A673 (cell line): ENCODE results near the gene GADL1. TPM values are rescaled to one million over a fixed set of nuclear protein-coding genes. Genes with fewer than 3 reads are reported as not detected.
A peak's percentile ranks its signal among the peaks of the same experiment; 100 is the strongest.

Source experiments
- BruUV-seq: library from RNA; stranded (reverse); fragments of 400-500 nt; replicated peaks from 2 replicates; lab custom pipeline; 2021; lab: Mats Ljungman, UMichigan
- CTCF ChIA-PET: fragments of 300-600 bp; sonication (Branson Sonifier 250); formaldehyde crosslinking; loops from one replicate; lab custom pipeline; 2022; ENCODE audit warnings: antibody characterized with exemption; lab: Charles Lee
- POLR2A ChIA-PET: fragments of 300-600 bp; sonication (Branson Sonifier 250); formaldehyde crosslinking; loops from one replicate; lab custom pipeline; 2022; ENCODE audit warnings: antibody characterized with exemption; ENCODE audit not compliant: low non-redundant PET; lab: Charles Lee
- DNase-seq: peaks from one replicate; pipeline ENCODE4 v3.0.0-alpha.2; 2015; ENCODE audit warnings: low spot score
- H3K27ac ChIP-seq: fragments of 200-600 bp; sonication (generic); 2 replicates; pipeline ENCODE4 v1.5.1; 2016; ENCODE audit warnings: mixed run types, low read depth, mild to moderate bottlenecking, mixed read lengths, antibody characterized with exemption, low read length; ENCODE audit not compliant: poor library complexity, severe bottlenecking
- H3K27me3 ChIP-seq: fragments of 200-600 bp; sonication (generic); replicated peaks from 2 replicates; pipeline ENCODE4 v1.6.1; 2017; ENCODE audit warnings: mixed run types, low read depth, mild to moderate bottlenecking, mixed read lengths, antibody characterized with exemption, low read length; ENCODE audit not compliant: insufficient read depth, poor library complexity
- H3K36me3 ChIP-seq: fragments of 200-600 bp; sonication (generic); 2 replicates; pipeline ENCODE4 v1.6.1; 2016; ENCODE audit warnings: mixed run types, mild to moderate bottlenecking, mixed read lengths, antibody characterized with exemption, low read length; ENCODE audit not compliant: insufficient read depth, poor library complexity, severe bottlenecking
- H3K4me1 ChIP-seq: fragments of 200-600 bp; sonication (generic); 2 replicates; pipeline ENCODE4 v1.6.1; 2017; ENCODE audit warnings: mixed run types, mild to moderate bottlenecking, mixed read lengths, antibody characterized with exemption, low read length; ENCODE audit not compliant: insufficient read depth, poor library complexity, severe bottlenecking
- H3K4me3 ChIP-seq: fragments of 200-600 bp; sonication (generic); 2 replicates; pipeline ENCODE4 v1.5.1; 2016; ENCODE audit warnings: low read depth, mixed run types, mild to moderate bottlenecking, mixed read lengths, low read length; ENCODE audit not compliant: poor library complexity, severe bottlenecking
- H3K9me3 ChIP-seq: fragments of 200-600 bp; sonication (generic); 2 replicates; pipeline ENCODE4 v1.6.1; 2016; ENCODE audit warnings: mixed run types, low read depth, mild to moderate bottlenecking, mixed read lengths, antibody characterized with exemption, low read length; ENCODE audit not compliant: poor library complexity, severe bottlenecking
- EZH2 ChIP-seq: fragments of 200-600 bp; sonication (generic); IDR thresholded peaks from 2 replicates; pipeline ENCODE4 v1.6.1; 2017; ENCODE audit warnings: borderline replicate concordance, low read depth, mild to moderate bottlenecking, mixed read lengths, antibody characterized with exemption, low read length; ENCODE audit not compliant: poor library complexity, severe bottlenecking
- intact Hi-C: fragments of 100-400 bp; cut with micrococcal nuclease; formaldehyde crosslinking; loops from one replicate; pipeline ENCODE4 v1.10.0; 2022; ENCODE audit not compliant: unreplicated experiment
- total RNA-seq: library from RNA; stranded (reverse); gene quantifications from 2 replicates; pipeline ENCODE4 v1.2.3, GENCODE V29; 2021
- TF ChIP-seq, protein P1 (sequence below): fragments of 300-800, 200-600 bp; sonication (generic); conservative IDR thresholded peaks from 2 replicates; pipeline ENCODE4 v1.5.1; 2017; ENCODE audit warnings: low read depth, mild to moderate bottlenecking, antibody characterized with exemption, low read length, moderate library complexity, mixed read lengths

The GADL1 gene
- total RNA-seq, 1 experiment from 2014 or later: 13.8 TPM

GRCh38 chr3:30941342-30941741 lies 46.9 kb upstream of the GADL1 start:
- Histone ChIP-seq H3K27ac (no peak overlapping the region), H3K4me3 (no peak overlapping the region), H3K36me3 (no peaks in the 10 kb centered on the region), H3K27me3 (no peaks in the 10 kb centered on the region), H3K9me3 (no peaks in the 10 kb centered on the region), H3K4me1 (no peaks in the 10 kb centered on the region)
- TF ChIP-seq EZH2: no peak
- TF ChIP-seq, protein P1, sequence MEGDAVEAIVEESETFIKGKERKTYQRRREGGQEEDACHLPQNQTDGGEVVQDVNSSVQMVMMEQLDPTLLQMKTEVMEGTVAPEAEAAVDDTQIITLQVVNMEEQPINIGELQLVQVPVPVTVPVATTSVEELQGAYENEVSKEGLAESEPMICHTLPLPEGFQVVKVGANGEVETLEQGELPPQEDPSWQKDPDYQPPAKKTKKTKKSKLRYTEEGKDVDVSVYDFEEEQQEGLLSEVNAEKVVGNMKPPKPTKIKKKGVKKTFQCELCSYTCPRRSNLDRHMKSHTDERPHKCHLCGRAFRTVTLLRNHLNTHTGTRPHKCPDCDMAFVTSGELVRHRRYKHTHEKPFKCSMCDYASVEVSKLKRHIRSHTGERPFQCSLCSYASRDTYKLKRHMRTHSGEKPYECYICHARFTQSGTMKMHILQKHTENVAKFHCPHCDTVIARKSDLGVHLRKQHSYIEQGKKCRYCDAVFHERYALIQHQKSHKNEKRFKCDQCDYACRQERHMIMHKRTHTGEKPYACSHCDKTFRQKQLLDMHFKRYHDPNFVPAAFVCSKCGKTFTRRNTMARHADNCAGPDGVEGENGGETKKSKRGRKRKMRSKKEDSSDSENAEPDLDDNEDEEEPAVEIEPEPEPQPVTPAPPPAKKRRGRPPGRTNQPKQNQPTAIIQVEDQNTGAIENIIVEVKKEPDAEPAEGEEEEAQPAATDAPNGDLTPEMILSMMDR: no peak
- ChIA-PET CTCF (no interaction called here), POLR2A (no interaction called here)
- BruUV-seq: no TSS peak
- intact Hi-C loops: no loop called here
- DNase-seq: no peak

GRCh38 chr3:30940740-30941139 lies 46.3 kb upstream of the GADL1 start:
- H3K27ac ChIP-seq: no peak overlapping the region
- ChIA-PET CTCF (no interaction called here), POLR2A (no interaction called here)
- no peaks in the 10 kb centered on the region for H3K36me3 ChIP-seq
- H3K27me3 ChIP-seq: no peaks in the 10 kb centered on the region
- H3K9me3 ChIP-seq: no peaks in the 10 kb centered on the region
- TF ChIP-seq, protein P1: no peak
- TF ChIP-seq EZH2: no peak
- intact Hi-C loops: no loop called here
- no peaks in the 10 kb centered on the region for H3K4me1 ChIP-seq
- no peak for DNase-seq
- no peak overlapping the region for H3K4me3 ChIP-seq
- no TSS peak for BruUV-seq

DNA sequence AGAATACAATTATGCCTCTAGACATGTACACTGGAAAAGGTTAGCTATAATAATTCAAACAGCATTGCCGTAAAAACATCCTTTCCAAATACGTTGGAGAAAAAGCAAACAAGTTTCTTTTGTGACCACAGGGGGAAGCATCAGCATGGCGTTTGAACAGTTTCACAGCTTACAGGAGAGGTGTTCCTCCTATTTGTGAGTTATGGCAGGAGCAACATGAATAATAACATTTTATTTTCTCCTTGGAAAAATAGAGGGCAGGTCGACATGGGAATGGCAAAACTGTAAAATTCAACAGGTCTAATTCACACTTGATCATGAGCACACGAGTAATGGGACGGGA lies 39.7 kb upstream of the GADL1 start:
- H3K4me3 ChIP-seq: no peak overlapping the region
- no TSS peak for BruUV-seq
- no peaks in the 10 kb centered on the region for H3K36me3 ChIP-seq
- no peaks in the 10 kb centered on the region for H3K4me1 ChIP-seq
- intact Hi-C loops: no loop called here
- DNase-seq: peak; percentile 47
- no peaks in the 10 kb centered on the region for H3K9me3 ChIP-seq
- H3K27me3 ChIP-seq: no peaks in the 10 kb centered on the region
- ChIA-PET POLR2A (no interaction called here), CTCF (no interaction called here)
- H3K27ac ChIP-seq: no peak overlapping the region
- TF ChIP-seq, protein P1: peak; percentile 58
- TF ChIP-seq EZH2: no peak
